ENCODE results near the gene KRTAP10-10.
"Not testable (repeated sequence)": the region's sequence is repeated elsewhere in the genome, so short reads cannot be mapped to it uniquely, and the experiment has no call there.

KRTAP10-10 gene

DNA sequence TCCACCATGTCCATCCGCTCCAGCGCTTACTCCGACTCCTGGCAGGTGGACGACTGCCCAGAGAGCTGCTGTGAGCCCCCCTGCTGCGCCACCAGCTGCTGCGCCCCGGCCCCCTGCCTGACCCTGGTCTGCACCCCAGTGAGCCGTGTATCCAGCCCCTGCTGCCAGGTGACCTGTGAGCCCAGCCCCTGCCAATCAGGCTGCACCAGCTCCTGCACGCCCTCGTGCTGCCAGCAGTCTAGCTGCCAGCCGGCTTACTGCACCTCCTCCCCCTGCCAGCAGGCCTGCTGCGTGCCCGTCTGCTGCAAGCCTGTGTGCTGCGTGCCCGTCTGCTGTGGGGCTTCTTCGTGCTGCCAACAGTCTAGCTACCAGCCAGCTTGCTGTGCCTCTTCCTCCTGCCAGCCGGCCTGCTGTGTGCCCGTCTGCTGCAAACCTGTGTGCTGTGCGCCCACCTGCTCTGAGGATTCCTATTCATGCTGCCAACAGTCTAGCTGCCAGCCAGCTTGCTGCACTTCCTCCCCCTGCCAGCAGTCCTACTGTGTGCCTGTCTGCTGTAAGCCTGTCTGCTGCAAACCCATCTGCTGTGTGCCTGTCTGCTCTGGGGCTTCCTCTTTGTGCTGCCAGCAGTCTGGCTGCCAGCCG, 9.9 kb upstream of the KRTAP10-10 start:
- peaks cover 5 to 17% of the 10 kb centered on the region in 2 donors for H3K9me3 ChIP-seq (ENCODE audit: control insufficient read depth in 2 of 2, low read length in 2 of 2)
- H3K9ac ChIP-seq (ENCODE audit: low read length in 2 of 2); H3K36me3 ChIP-seq (ENCODE audit: control insufficient read depth in 2 of 2, insufficient read depth in 2 of 2, low read length in 2 of 2); H3K4me3 ChIP-seq (ENCODE audit: low read length in 2 of 2); H3K27ac ChIP-seq (ENCODE audit: low read length); H3K4me1 ChIP-seq (ENCODE audit: control insufficient read depth, insufficient read depth, low read length): not testable (repeated sequence)
- peaks cover 7 to 18% of the 10 kb centered on the region in 2 donors for H3K27me3 ChIP-seq (ENCODE audit: control insufficient read depth in 1 of 2, insufficient read depth in 2 of 2, low read length in 2 of 2)

DNA sequence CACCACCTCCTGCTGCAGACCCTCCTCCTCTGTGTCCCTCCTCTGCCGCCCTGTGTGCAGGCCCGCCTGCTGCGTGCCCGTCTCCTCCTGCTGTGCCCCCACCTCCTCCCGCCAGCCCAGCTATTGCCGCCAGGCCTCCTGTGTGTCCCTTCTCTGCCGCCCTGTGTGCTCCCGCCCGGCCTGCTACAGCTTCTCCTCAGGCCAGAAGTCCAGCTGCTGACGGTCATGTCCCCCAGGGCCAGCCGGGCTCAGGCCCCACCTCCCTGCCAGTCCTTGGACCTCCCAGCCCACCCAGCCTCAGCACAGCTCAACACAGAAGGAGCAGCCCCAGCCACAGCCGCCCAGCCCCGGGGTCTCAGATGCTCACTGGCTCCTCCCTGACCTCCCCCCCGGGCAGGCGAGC, 9.3 kb upstream of the KRTAP10-10 start:
- Histone ChIP-seq H3K27me3 (ENCODE audit: control insufficient read depth in 1 of 2, insufficient read depth in 2 of 2, low read length in 2 of 2) (peaks cover 7 to 18% of the 10 kb centered on the region in 2 donors), H3K9me3 (ENCODE audit: control insufficient read depth in 2 of 2, low read length in 2 of 2) (peaks cover 7 to 12% of the 10 kb centered on the region in 2 donors)
- not testable (repeated sequence) for H3K4me3 ChIP-seq (ENCODE audit: low read length in 2 of 2); H3K36me3 ChIP-seq (ENCODE audit: control insufficient read depth in 2 of 2, insufficient read depth in 2 of 2, low read length in 2 of 2); H3K4me1 ChIP-seq (ENCODE audit: control insufficient read depth, insufficient read depth, low read length); H3K9ac ChIP-seq (ENCODE audit: low read length in 2 of 2); H3K27ac ChIP-seq (ENCODE audit: low read length)

DNA sequence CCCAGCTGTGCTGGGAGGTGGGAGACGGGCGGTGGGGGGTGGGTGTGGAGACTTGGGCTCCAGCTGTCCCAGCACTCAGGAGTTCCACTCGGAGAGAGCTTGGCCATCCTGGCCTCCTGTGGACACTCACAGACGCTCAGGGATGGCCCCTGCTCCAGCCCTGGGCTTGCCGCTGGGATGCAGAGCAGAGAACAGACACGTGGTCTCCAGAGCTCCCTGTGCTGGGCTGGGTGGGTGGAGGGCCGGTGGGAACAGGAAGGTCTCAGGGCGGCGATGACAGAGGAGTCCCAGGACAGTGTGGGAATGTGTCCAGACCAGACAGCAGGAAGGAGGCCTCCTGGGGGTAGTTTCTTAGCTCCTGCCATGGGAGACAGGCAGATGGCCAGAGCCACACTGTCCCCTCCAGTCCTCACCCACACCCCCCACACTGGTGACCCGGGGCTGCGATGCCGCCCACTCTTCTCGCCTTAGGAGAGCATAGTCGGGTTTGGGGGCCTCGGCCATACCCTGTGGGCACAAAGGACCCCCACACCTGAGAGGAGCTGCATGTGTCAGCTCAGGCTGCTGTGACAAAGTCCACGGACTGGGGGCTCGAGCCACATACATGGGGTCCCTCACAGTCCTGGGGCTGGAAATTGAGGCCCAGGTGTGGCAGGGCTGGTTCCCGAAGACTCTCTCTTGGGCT, 8.3 kb upstream of the KRTAP10-10 start:
- H3K9ac ChIP-seq (ENCODE audit: low read length in 2 of 2) = no peak overlapping the region
- no peaks in the 10 kb centered on the region for H3K4me1 ChIP-seq (ENCODE audit: control insufficient read depth, insufficient read depth, low read length)
- no peak overlapping the region for H3K4me3 ChIP-seq (ENCODE audit: low read length in 2 of 2)
- peaks cover 4 to 12% of the 10 kb centered on the region in 2 donors for H3K9me3 ChIP-seq (ENCODE audit: control insufficient read depth in 2 of 2, low read length in 2 of 2)
- H3K27me3 ChIP-seq (ENCODE audit: control insufficient read depth in 1 of 2, insufficient read depth in 2 of 2, low read length in 2 of 2) = peaks cover 7 to 18% of the 10 kb centered on the region in 2 donors
- H3K36me3 ChIP-seq (ENCODE audit: control insufficient read depth in 2 of 2, insufficient read depth in 2 of 2, low read length in 2 of 2) = no peaks in the 10 kb centered on the region
- H3K27ac ChIP-seq (ENCODE audit: low read length) = no peak overlapping the region

DNA sequence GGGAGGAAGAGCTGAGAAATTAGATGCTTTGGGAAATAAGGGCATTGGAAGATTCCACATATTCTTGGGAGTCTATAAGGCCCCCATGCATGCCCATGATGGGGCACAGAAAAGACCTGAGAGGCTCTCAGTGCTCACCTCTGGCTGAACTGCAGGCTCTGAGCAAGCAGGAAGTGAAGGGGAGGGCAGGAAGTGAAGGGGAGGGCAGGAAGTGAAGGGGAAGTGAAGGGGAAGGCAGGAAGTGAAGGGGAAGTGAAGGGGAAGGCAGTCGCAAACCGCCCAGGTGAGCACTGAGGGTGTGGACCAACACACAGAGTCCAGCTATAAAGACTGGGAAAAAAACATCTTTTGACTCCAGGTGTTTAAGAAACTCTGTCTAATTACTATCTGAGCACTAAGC, 6.7 kb upstream of the KRTAP10-10 start:
- Histone ChIP-seq H3K36me3 (ENCODE audit: control insufficient read depth in 2 of 2, insufficient read depth in 2 of 2, low read length in 2 of 2) (no peaks in the 10 kb centered on the region), H3K4me3 (ENCODE audit: low read length in 2 of 2) (no peak overlapping the region), H3K9me3 (ENCODE audit: control insufficient read depth in 2 of 2, low read length in 2 of 2) (peaks cover 4 to 5% of the 10 kb centered on the region in 2 donors), H3K9ac (ENCODE audit: low read length in 2 of 2) (no peak overlapping the region), H3K27ac (ENCODE audit: low read length) (no peak overlapping the region), H3K27me3 (ENCODE audit: control insufficient read depth in 1 of 2, insufficient read depth in 2 of 2, low read length in 2 of 2) (peaks cover 7 to 18% of the 10 kb centered on the region in 2 donors), H3K4me1 (ENCODE audit: control insufficient read depth, insufficient read depth, low read length) (no peaks in the 10 kb centered on the region)

DNA sequence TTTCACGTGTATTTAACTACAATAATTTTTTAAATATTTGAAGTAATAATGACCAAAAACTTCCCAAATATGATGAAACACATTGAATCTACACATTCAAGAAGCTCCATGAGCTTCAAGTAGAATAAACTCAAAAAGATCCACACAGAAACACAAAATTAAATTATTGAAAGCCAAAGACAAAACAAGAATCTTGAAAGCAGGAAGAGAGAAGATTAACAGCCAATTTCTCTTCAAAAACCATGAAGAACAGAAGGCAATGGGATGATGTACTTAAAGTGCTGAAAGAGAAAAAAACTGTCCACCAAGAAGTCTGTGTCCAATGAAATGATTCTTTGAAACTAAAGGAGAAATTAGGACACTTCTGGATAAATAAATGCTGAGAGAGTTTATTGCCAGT, 5.1 kb upstream of the KRTAP10-10 start:
- H3K4me1 ChIP-seq (ENCODE audit: control insufficient read depth, insufficient read depth, low read length) = no peaks in the 10 kb centered on the region
- peaks cover 4 to 5% of the 10 kb centered on the region in 2 donors for H3K9me3 ChIP-seq (ENCODE audit: control insufficient read depth in 2 of 2, low read length in 2 of 2)
- no peaks in the 10 kb centered on the region for H3K36me3 ChIP-seq (ENCODE audit: control insufficient read depth in 2 of 2, insufficient read depth in 2 of 2, low read length in 2 of 2)
- no peak overlapping the region for H3K27ac ChIP-seq (ENCODE audit: low read length)
- H3K27me3 ChIP-seq (ENCODE audit: control insufficient read depth in 1 of 2, insufficient read depth in 2 of 2, low read length in 2 of 2) = peaks cover 3 to 15% of the 10 kb centered on the region in 2 donors
- no peak overlapping the region for H3K4me3 ChIP-seq (ENCODE audit: low read length in 2 of 2)
- no peak overlapping the region for H3K9ac ChIP-seq (ENCODE audit: low read length in 2 of 2)

DNA sequence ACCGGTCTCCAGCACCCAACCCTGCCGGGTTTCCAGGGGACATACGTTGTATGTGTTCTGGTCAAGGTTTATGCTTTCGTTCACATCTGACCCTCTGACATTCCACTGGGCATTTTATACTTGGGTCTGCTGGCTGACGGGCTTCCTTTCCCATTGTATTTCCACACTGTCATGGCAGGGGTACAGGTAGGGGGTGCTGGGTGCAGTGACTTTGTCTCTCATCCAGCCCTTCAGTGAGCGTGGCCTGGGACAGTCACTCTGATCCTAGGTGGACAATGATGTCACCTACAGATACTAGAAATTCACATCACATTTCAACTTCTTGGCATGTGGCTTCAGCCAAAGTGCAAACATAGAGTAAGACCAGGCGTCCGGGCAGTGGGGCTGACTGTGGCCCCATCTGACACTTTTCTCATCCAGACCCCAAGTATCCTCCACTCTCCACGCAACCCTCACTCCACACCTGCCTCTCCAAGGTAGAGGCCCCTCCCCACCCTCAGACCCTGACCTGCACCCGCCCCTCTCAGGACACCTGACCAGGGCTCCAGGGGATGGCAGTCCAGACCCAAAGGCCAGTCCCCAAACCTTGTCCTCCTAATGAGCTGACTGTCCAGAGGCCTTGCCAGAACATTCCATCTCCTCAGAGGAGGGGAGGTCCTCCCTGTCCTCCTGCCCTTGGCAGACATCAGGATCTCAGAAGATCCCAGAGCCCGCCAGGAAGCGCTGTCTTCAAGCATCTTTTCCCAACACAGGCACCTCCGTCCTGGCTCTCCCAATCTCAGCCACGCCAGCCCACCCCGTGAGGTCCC, 743 bp upstream of the KRTAP10-10 start:
- H3K27ac ChIP-seq (ENCODE audit: low read length) = no peak overlapping the region
- no peaks in the 10 kb centered on the region for H3K4me1 ChIP-seq (ENCODE audit: control insufficient read depth, insufficient read depth, low read length)
- H3K27me3 ChIP-seq (ENCODE audit: control insufficient read depth in 1 of 2, insufficient read depth in 2 of 2, low read length in 2 of 2) = peaks cover 5 to 20% of the 10 kb centered on the region in 2 donors
- no peak overlapping the region for H3K9ac ChIP-seq (ENCODE audit: low read length in 2 of 2)
- H3K36me3 ChIP-seq (ENCODE audit: control insufficient read depth in 2 of 2, insufficient read depth in 2 of 2, low read length in 2 of 2) = no peaks in the 10 kb centered on the region
- no peak overlapping the region for H3K4me3 ChIP-seq (ENCODE audit: low read length in 2 of 2)
- H3K9me3 ChIP-seq (ENCODE audit: control insufficient read depth in 2 of 2, low read length in 2 of 2) = peaks cover 4 to 7% of the 10 kb centered on the region in 2 donors

DNA sequence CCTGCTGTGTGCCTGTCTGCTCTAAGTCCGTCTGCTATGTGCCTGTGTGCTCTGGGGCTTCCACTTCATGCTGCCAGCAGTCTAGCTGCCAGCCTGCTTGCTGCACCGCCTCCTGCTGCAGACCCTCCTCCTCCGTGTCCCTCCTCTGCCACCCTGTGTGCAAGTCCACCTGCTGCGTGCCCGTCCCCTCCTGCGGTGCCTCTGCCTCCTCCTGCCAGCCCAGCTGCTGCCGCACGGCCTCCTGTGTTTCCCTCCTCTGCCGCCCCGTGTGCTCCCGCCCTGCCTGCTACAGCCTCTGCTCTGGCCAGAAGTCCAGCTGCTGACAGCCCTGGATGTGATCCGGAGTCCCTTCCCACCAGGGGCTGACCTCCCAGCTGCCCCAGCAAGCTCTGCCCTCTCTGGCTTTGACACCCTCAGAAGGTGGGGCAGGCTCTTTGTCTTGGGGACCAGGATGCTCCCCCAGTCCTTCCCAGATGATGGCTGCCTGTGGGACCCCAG, 744 bp downstream of the KRTAP10-10 start:
- not testable (repeated sequence) for H3K4me1 ChIP-seq (ENCODE audit: control insufficient read depth, insufficient read depth, low read length); H3K9me3 ChIP-seq (ENCODE audit: control insufficient read depth in 2 of 2, low read length in 2 of 2); H3K27ac ChIP-seq (ENCODE audit: low read length); H3K4me3 ChIP-seq (ENCODE audit: low read length in 2 of 2); H3K36me3 ChIP-seq (ENCODE audit: control insufficient read depth in 2 of 2, insufficient read depth in 2 of 2, low read length in 2 of 2); H3K9ac ChIP-seq (ENCODE audit: low read length in 2 of 2)
- peaks cover 5 to 20% of the 10 kb centered on the region in 2 donors for H3K27me3 ChIP-seq (ENCODE audit: control insufficient read depth in 1 of 2, insufficient read depth in 2 of 2, low read length in 2 of 2)

DNA sequence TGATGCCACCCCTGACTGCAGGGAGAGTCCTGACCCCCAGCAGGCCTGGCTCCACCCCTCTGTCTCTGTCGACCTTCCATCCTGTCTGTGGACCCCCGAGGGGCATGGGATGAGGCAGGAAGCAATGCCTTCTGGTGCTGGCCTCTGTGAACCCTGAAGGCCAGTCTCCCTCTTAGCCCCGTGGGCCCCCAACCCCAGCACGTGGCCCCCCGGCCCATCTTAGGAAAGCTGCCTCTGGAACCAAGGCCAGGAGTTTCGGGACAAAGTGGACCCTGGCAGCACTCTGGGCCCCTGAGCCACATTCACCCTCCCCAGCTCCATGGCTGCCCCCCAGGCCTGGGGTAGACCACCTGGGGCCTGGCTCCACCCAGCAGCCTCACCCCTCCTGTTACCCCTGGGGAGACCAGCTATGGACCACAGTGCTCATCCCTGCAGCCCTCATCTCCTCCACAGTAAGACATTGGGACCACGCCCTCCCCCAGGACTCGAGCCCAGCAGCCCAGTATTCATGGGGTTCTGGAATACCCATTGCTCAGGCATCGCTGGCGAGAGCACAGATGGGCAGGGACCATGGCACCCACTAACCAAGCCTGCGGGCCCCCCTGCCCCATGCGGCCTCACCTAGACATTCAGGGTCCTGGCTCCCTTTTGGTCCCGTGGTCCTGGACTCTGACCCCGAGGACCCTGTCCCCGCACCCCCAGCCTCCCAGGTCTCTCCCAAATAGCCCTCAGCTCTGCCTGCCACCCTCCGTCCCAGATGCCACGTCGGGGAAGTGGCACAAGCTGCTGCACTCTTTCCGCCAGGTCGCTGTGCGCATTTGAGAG, 1.6 kb downstream of the KRTAP10-10 start:
- H3K9ac ChIP-seq (ENCODE audit: low read length in 2 of 2); H3K4me1 ChIP-seq (ENCODE audit: control insufficient read depth, insufficient read depth, low read length); H3K4me3 ChIP-seq (ENCODE audit: low read length in 2 of 2): not testable (repeated sequence)

DNA sequence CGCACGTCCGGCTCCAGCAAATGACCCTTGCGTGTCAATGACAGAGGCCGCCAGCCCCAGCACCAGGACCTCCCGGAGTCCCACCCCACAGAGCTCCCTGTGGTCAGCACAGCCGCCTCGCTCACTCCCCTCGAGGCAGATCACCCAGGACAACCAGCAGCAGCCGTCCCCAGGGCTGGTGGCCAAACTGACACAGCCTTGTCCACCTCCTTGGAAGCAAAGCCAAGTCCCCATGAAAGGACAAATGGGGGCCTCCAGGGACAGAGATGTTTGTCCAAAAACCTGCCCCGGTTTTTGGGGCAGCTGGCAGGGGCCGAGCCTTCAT, 2.1 kb downstream of the KRTAP10-10 start:
- Histone ChIP-seq H3K4me1 (ENCODE audit: control insufficient read depth, insufficient read depth, low read length) (no peaks in the 10 kb centered on the region), H3K9me3 (ENCODE audit: control insufficient read depth in 2 of 2, low read length in 2 of 2) (peaks cover 0 to 10% of the 10 kb centered on the region in 2 donors), H3K4me3 (ENCODE audit: low read length in 2 of 2) (no peak overlapping the region), H3K9ac (ENCODE audit: low read length in 2 of 2) (no peak overlapping the region), H3K27ac (ENCODE audit: low read length) (no peak overlapping the region), H3K36me3 (ENCODE audit: control insufficient read depth in 2 of 2, insufficient read depth in 2 of 2, low read length in 2 of 2) (no peaks in the 10 kb centered on the region), H3K27me3 (ENCODE audit: control insufficient read depth in 1 of 2, insufficient read depth in 2 of 2, low read length in 2 of 2) (peaks cover 5 to 20% of the 10 kb centered on the region in 2 donors)

More for the DNA sequence above, 1.6 kb downstream of the KRTAP10-10 start:
- H3K36me3 ChIP-seq (ENCODE audit: control insufficient read depth in 2 of 2, insufficient read depth in 2 of 2, low read length in 2 of 2); H3K9me3 ChIP-seq (ENCODE audit: control insufficient read depth in 2 of 2, low read length in 2 of 2); H3K27ac ChIP-seq (ENCODE audit: low read length): not testable (repeated sequence)
- peaks cover 5 to 20% of the 10 kb centered on the region in 2 donors for H3K27me3 ChIP-seq (ENCODE audit: control insufficient read depth in 1 of 2, insufficient read depth in 2 of 2, low read length in 2 of 2)

DNA sequence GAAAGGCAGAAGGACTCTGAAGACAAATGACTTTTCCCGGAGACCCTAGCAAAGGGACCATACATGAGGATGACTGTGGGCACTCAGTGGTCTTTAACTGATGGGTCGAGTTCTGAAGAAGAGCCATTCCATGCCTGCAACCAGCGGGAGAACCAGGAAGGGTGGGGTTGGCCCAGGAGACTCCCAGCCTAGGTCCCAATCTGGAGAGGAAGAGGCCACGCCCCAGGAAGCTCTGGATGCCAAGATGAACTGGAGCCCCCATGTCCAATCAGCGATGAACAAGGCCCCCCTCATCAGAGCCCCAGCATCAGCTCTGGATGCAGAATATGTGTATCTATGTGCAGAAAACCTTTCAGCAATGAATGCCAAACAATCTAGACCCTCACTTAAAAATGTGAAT, 3.6 kb downstream of the KRTAP10-10 start:
- Histone ChIP-seq H3K27ac (ENCODE audit: low read length) (no peak overlapping the region), H3K9me3 (ENCODE audit: control insufficient read depth in 2 of 2, low read length in 2 of 2) (peaks cover 0 to 11% of the 10 kb centered on the region in 2 donors), H3K9ac (ENCODE audit: low read length in 2 of 2) (no peak overlapping the region), H3K27me3 (ENCODE audit: control insufficient read depth in 1 of 2, insufficient read depth in 2 of 2, low read length in 2 of 2) (peaks cover 5 to 20% of the 10 kb centered on the region in 2 donors), H3K4me1 (ENCODE audit: control insufficient read depth, insufficient read depth, low read length) (no peaks in the 10 kb centered on the region), H3K36me3 (ENCODE audit: control insufficient read depth in 2 of 2, insufficient read depth in 2 of 2, low read length in 2 of 2) (no peaks in the 10 kb centered on the region), H3K4me3 (ENCODE audit: low read length in 2 of 2) (no peak overlapping the region)
